Neural cell (in vitro differentiated cells): ENCODE results near the gene MARS2. TPM values are rescaled to one million over a fixed set of nuclear protein-coding genes. Genes with fewer than 3 reads are reported as not detected.

Experiments used
- H2AFZ ChIP-seq: fragments of 200-600, 300-800 bp; sonication (generic), shearing (Covaris generic); 2 replicates; pipeline ENCODE4 v1.6.0; 2014; ENCODE audit warnings: low read depth, mild to moderate bottlenecking, antibody characterized with exemption, low read length, moderate library complexity
- H3F3A ChIP-seq: fragments of 200-600 bp; shearing (Covaris generic); 2 replicates; pipeline ENCODE4 v1.6.1; 2016; ENCODE audit warnings: mild to moderate bottlenecking, moderate library complexity, mixed read lengths, antibody characterized with exemption, low read length; ENCODE audit not compliant: insufficient read depth, poor library complexity, severe bottlenecking
- H3K27ac ChIP-seq: fragments of 200-600, 300-800 bp; sonication (generic), shearing (Covaris generic); 2 replicates; pipeline ENCODE4 v1.5.1; 2014; ENCODE audit warnings: mild to moderate bottlenecking, low read length, moderate library complexity
- H3K27me3 ChIP-seq: fragments of 300-800, 200-600 bp; sonication (generic), shearing (Covaris generic); 2 replicates; pipeline ENCODE4 v1.6.0; 2014; ENCODE audit warnings: mild to moderate bottlenecking, low read depth, low read length, moderate library complexity; ENCODE audit not compliant: insufficient read depth
- H3K36me3 ChIP-seq: fragments of 300-800, 200-600 bp; sonication (generic), shearing (Covaris generic); 2 replicates; pipeline ENCODE4 v1.5.1; 2014; ENCODE audit warnings: mild to moderate bottlenecking, antibody characterized with exemption, low read length, moderate library complexity; ENCODE audit not compliant: insufficient read depth
- H3K4me2 ChIP-seq: fragments of 300-800, 200-600 bp; sonication (generic), shearing (Covaris generic); 2 replicates; pipeline ENCODE4 v1.6.0; 2014; ENCODE audit warnings: mild to moderate bottlenecking, low read length
- H3K4me3 ChIP-seq: fragments of 300-800, 200-600 bp; sonication (generic), shearing (Covaris generic); 2 replicates; pipeline ENCODE4 v1.5.1; 2014; ENCODE audit warnings: mild to moderate bottlenecking, low read length, moderate library complexity
- H3K79me2 ChIP-seq: fragments of 200-600 bp; shearing (Covaris generic); replicated peaks from 2 replicates; pipeline ENCODE4 v1.6.0; 2014; ENCODE audit warnings: mild to moderate bottlenecking, low read length, moderate library complexity; ENCODE audit not compliant: insufficient read depth
- H3K9ac ChIP-seq: fragments of 300-800, 200-600 bp; sonication (generic), shearing (Covaris generic); 2 replicates; pipeline ENCODE4 v1.6.1; 2016; ENCODE audit warnings: mild to moderate bottlenecking, low read length, mixed read lengths
- H3K9me2 ChIP-seq: fragments of 200-600 bp; shearing (Covaris generic); 2 replicates; pipeline ENCODE4 v1.6.1; 2016; ENCODE audit warnings: mild to moderate bottlenecking, low read length, mixed read lengths; ENCODE audit not compliant: insufficient read depth
- H3K9me3 ChIP-seq: fragments of 200-600, 300-800 bp; sonication (generic), shearing (Covaris generic); 2 replicates; pipeline ENCODE4 v1.6.1; 2016; ENCODE audit warnings: mild to moderate bottlenecking, mixed run types, low read length, moderate library complexity, mixed read lengths
- H4K20me1 ChIP-seq: fragments of 200-600 bp; shearing (Covaris generic); 2 replicates; pipeline ENCODE4 v1.6.1; 2016; ENCODE audit warnings: mild to moderate bottlenecking, mixed run types; ENCODE audit not compliant: insufficient read depth
- EP300 ChIP-seq: fragments of 450-650 bp; conservative IDR thresholded peaks from 2 replicates; pipeline ENCODE4 v1.6.1; 2014; ENCODE audit warnings: antibody characterized with exemption, mild to moderate bottlenecking, moderate library complexity; ENCODE audit not compliant: poor library complexity, severe bottlenecking
- EZH2 ChIP-seq: fragments of 200-600, 300-800 bp; shearing (Covaris generic), sonication (generic); IDR thresholded peaks from 2 replicates; pipeline ENCODE4 v1.6.1; 2014; ENCODE audit warnings: antibody characterized with exemption, low read length, borderline replicate concordance, mild to moderate bottlenecking; ENCODE audit not compliant: insufficient read depth, poor library complexity, severe bottlenecking
- MXI1 ChIP-seq: fragments of 450-650 bp; conservative IDR thresholded peaks from 2 replicates; pipeline ENCODE4 v1.6.1; 2014; ENCODE audit warnings: antibody characterized with exemption, mild to moderate bottlenecking; ENCODE audit not compliant: poor library complexity, severe bottlenecking
- POLR2AphosphoS5 ChIP-seq: IDR thresholded peaks from 2 replicates; pipeline ENCODE4 v1.6.1; 2012
- RAD21 ChIP-seq: fragments of 450-650 bp; conservative IDR thresholded peaks from 2 replicates; pipeline ENCODE4 v1.6.1; 2014; ENCODE audit warnings: antibody characterized with exemption, mild to moderate bottlenecking, moderate library complexity
- SMC3 ChIP-seq: fragments of 450-650 bp; conservative IDR thresholded peaks from 2 replicates; pipeline ENCODE4 v1.6.1; 2014; ENCODE audit warnings: antibody characterized with exemption, mild to moderate bottlenecking, moderate library complexity; ENCODE audit not compliant: poor library complexity
- TAF1 ChIP-seq: IDR thresholded peaks from 2 replicates; pipeline ENCODE4 v1.6.1; 2012; ENCODE audit warnings: low read depth
- polyA plus RNA-seq: library from polyadenylated mRNA; depleted of rRNA; stranded (reverse); fragments of >200 nt; gene quantifications from 2 replicates; pipeline ENCODE4 v1.2.3, GENCODE V29; 2014
- TF ChIP-seq, protein P1 (sequence below): IDR thresholded peaks from 2 replicates; pipeline ENCODE4 v1.6.1; 2012; ENCODE audit warnings: borderline replicate concordance
- TF ChIP-seq, protein P2 (sequence below): fragments of 450-650 bp; IDR thresholded peaks from 2 replicates; pipeline ENCODE4 v1.5.1; 2014; ENCODE audit warnings: antibody characterized with exemption, mild to moderate bottlenecking, moderate library complexity; ENCODE audit not compliant: poor library complexity, severe bottlenecking

The MARS2 gene
- polyA plus RNA-seq, 1 donor from 2014 or later: 3.8 TPM

DNA sequence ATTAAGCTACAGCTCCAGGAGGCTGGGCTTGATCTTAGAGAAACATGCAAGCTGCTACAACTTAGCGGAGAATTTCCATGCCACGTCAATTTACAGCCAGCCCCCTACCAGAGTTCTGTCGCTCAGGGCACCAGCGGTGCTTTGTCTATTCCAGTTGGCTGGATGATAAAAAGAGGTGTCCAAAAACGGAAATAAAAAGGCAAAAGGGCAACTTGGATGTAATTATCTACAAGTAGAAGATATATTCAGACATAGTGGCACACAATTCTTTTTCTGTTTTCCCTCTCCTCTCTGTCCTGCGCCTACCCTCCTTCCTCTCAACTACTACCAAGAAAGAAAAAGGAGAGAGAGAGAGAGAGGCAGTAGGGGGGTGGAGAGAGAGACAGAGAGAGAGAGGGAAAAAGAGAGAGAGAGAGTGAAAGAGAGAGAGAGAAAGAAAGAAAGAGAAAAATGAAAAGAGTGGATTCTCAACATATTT, 29.4 kb upstream of the MARS2 start:
- Histone ChIP-seq H3K4me2 (no peak overlapping the region), H3K27ac (no peak overlapping the region), H3K9me2 (no peaks in the 10 kb centered on the region), H3K9ac (no peak overlapping the region), H3K36me3 (no peaks in the 10 kb centered on the region), H3K27me3 (no peaks in the 10 kb centered on the region), H3F3A (no peaks in the 10 kb centered on the region), H2AFZ (no peak overlapping the region), H3K4me3 (peak overlapping the region; percentile 45), H3K79me2 (peaks cover 4% of the 10 kb centered on the region), H4K20me1 (no peaks in the 10 kb centered on the region), H3K9me3 (no peaks in the 10 kb centered on the region)
- TF ChIP-seq MXI1 (no peak), RAD21 (no peak), POLR2AphosphoS5 (no peak), SMC3 (no peak), TAF1 (no peak), EP300 (no peak), EZH2 (no peak)
- TF ChIP-seq, protein P1, sequence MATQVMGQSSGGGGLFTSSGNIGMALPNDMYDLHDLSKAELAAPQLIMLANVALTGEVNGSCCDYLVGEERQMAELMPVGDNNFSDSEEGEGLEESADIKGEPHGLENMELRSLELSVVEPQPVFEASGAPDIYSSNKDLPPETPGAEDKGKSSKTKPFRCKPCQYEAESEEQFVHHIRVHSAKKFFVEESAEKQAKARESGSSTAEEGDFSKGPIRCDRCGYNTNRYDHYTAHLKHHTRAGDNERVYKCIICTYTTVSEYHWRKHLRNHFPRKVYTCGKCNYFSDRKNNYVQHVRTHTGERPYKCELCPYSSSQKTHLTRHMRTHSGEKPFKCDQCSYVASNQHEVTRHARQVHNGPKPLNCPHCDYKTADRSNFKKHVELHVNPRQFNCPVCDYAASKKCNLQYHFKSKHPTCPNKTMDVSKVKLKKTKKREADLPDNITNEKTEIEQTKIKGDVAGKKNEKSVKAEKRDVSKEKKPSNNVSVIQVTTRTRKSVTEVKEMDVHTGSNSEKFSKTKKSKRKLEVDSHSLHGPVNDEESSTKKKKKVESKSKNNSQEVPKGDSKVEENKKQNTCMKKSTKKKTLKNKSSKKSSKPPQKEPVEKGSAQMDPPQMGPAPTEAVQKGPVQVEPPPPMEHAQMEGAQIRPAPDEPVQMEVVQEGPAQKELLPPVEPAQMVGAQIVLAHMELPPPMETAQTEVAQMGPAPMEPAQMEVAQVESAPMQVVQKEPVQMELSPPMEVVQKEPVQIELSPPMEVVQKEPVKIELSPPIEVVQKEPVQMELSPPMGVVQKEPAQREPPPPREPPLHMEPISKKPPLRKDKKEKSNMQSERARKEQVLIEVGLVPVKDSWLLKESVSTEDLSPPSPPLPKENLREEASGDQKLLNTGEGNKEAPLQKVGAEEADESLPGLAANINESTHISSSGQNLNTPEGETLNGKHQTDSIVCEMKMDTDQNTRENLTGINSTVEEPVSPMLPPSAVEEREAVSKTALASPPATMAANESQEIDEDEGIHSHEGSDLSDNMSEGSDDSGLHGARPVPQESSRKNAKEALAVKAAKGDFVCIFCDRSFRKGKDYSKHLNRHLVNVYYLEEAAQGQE: no peak
- TF ChIP-seq, protein P2, sequence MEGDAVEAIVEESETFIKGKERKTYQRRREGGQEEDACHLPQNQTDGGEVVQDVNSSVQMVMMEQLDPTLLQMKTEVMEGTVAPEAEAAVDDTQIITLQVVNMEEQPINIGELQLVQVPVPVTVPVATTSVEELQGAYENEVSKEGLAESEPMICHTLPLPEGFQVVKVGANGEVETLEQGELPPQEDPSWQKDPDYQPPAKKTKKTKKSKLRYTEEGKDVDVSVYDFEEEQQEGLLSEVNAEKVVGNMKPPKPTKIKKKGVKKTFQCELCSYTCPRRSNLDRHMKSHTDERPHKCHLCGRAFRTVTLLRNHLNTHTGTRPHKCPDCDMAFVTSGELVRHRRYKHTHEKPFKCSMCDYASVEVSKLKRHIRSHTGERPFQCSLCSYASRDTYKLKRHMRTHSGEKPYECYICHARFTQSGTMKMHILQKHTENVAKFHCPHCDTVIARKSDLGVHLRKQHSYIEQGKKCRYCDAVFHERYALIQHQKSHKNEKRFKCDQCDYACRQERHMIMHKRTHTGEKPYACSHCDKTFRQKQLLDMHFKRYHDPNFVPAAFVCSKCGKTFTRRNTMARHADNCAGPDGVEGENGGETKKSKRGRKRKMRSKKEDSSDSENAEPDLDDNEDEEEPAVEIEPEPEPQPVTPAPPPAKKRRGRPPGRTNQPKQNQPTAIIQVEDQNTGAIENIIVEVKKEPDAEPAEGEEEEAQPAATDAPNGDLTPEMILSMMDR: no peak

DNA sequence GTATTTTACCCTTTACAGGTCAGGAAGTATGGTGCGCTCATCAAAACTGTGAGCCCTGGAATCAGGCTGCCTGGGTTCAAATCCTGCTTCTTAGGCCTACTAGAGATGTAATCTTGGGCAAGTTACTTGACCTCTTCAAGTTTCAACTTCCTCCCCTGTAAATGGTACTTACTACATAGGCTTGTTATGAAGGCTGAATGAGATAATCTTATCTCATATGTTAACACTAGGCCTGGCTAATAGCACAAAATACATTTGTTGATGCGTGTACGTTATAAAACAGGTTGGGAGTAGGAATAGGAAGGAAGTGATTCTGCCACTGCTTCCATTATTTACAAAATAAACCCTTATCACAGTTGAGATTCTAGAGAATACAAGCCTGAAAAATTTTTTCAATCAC, 28.1 kb upstream of the MARS2 start:
- no peak for TF ChIP-seq EP300
- no peak for TF ChIP-seq RAD21
- no peak for TF ChIP-seq POLR2AphosphoS5
- no peak for TF ChIP-seq MXI1
- no peak overlapping the region for H3K4me2 ChIP-seq
- H3K27me3 ChIP-seq: no peaks in the 10 kb centered on the region
- H2AFZ ChIP-seq: no peak overlapping the region
- H3K9me2 ChIP-seq: no peaks in the 10 kb centered on the region
- no peak overlapping the region for H3K4me3 ChIP-seq
- no peaks in the 10 kb centered on the region for H3K9me3 ChIP-seq
- H3K27ac ChIP-seq: no peak overlapping the region
- no peaks in the 10 kb centered on the region for H3K36me3 ChIP-seq
- no peak overlapping the region for H3K9ac ChIP-seq
- no peaks in the 10 kb centered on the region for H4K20me1 ChIP-seq
- H3F3A ChIP-seq: no peaks in the 10 kb centered on the region
- H3K79me2 ChIP-seq: peaks cover 4% of the 10 kb centered on the region

DNA sequence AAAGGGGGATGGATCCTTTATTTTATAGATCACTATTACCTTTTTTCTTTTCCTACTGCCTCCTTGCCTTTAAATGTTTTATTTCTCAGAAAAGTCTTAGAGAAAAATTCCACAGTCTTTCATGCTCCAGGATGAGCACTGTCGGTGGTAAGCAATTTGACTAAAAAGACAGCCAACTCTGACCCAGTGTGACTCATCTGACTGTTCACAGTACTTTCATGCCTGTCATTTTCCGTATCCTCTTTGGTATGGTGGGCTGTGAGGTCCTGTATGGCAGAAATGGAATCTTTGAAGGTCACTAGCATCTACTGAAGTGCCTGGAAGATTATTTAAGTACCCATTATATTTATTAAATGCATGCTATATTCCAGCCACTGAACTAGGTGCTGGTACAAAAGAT, 27.7 kb upstream of the MARS2 start:
- no peaks in the 10 kb centered on the region for H4K20me1 ChIP-seq
- no peak overlapping the region for H3K4me2 ChIP-seq
- no peak overlapping the region for H3K27ac ChIP-seq
- no peak overlapping the region for H3K9ac ChIP-seq
- no peak overlapping the region for H3K4me3 ChIP-seq
- peaks cover 4% of the 10 kb centered on the region for H3K79me2 ChIP-seq
- no peaks in the 10 kb centered on the region for H3K27me3 ChIP-seq
- no peaks in the 10 kb centered on the region for H3F3A ChIP-seq
- H2AFZ ChIP-seq: no peak overlapping the region
- TF ChIP-seq, protein P2: no peak
- TF ChIP-seq, protein P1: no peak
- TF ChIP-seq EP300 (no peak), POLR2AphosphoS5 (no peak), RAD21 (no peak), EZH2 (no peak), SMC3 (no peak), TAF1 (no peak), MXI1 (no peak)
- H3K9me2 ChIP-seq: no peaks in the 10 kb centered on the region
- no peaks in the 10 kb centered on the region for H3K36me3 ChIP-seq
- H3K9me3 ChIP-seq: no peaks in the 10 kb centered on the region
